ENCODE results near the gene ATP5F1D. TPM values are rescaled to one million over a fixed set of nuclear protein-coding genes. Genes with fewer than 3 reads are reported as not detected.
A peak's percentile ranks its signal among the peaks of the same experiment; 100 is the strongest.

The ATP5F1D gene
- total RNA-seq, 1 donor from 2014 or later = 140 TPM

- TF ChIP-seq, protein P1, sequence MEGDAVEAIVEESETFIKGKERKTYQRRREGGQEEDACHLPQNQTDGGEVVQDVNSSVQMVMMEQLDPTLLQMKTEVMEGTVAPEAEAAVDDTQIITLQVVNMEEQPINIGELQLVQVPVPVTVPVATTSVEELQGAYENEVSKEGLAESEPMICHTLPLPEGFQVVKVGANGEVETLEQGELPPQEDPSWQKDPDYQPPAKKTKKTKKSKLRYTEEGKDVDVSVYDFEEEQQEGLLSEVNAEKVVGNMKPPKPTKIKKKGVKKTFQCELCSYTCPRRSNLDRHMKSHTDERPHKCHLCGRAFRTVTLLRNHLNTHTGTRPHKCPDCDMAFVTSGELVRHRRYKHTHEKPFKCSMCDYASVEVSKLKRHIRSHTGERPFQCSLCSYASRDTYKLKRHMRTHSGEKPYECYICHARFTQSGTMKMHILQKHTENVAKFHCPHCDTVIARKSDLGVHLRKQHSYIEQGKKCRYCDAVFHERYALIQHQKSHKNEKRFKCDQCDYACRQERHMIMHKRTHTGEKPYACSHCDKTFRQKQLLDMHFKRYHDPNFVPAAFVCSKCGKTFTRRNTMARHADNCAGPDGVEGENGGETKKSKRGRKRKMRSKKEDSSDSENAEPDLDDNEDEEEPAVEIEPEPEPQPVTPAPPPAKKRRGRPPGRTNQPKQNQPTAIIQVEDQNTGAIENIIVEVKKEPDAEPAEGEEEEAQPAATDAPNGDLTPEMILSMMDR (conservative IDR thresholded peaks at IDR 0.05) = no peak
- no peak overlapping the region for H3K27ac Mint-ChIP-seq (ENCODE audit: unreplicated experiment)
- H3K9me3 Mint-ChIP-seq = no peaks in the 10 kb centered on the region
- no peaks in the 10 kb centered on the region for H3K36me3 Mint-ChIP-seq (ENCODE audit: low read depth)
- H3K27me3 Mint-ChIP-seq (ENCODE audit: low read depth) = no peaks in the 10 kb centered on the region
- peaks cover 4% of the 10 kb centered on the region for H3K4me1 Mint-ChIP-seq
- no peak for DNase-seq (ENCODE audit: low read depth, low spot score)
- H3K4me3 Mint-ChIP-seq = no peak overlapping the region
Measured at GRCh38 chr19:1229924-1230782, 11.4 kb upstream of the ATP5F1D start.

- TF ChIP-seq, protein P1 (conservative IDR thresholded peaks at IDR 0.05) = no peak
- no peak overlapping the region for H3K4me3 Mint-ChIP-seq
Measured at GRCh38 chr19:1230783-1231489, 10.6 kb upstream of the ATP5F1D start.

DNA sequence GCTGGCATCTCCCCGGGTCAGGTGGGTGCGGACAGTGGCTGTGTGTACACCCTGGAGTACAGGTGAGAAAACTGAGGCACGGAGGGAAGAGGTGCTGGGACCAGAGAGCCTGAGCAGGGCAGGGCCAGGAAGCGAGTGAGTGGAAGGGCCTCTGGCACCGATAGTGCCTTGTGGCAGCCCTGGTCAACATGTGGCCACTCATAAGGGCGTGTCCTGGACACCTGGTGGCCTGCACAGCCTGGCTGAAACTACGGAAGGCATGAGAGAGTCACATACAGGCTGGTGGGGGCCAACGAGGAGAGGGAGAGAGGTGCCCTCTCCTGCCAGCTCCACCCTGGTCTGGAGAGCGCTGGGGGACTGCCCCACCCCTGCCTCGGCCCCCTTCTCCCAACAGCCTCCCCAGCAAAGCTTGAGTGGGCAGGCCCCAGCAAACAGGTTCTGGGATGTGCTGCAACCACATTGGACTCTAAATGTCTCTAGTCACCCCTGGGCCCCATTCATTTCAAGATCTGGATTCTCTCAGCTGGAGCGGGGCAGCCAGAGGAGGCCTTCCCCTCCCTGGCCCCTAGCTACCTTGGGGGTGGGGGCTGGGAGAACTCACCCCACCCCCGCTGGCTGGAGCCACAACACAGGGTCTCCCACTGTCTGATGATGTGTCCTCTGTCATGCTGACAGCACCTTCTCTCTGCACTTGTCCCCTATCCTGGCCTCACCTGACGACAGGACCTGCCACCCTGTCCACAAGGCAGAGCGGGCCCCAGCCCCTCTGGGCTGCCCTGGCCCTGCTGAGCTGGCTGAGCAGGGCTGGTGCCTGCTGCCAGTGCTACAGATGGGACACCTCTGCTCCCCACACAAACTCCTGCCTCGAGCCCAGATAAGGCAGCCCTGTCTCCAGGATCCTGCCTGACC lies 9.6 kb upstream of the ATP5F1D start:
- no peaks in the 10 kb centered on the region for H3K9me3 Mint-ChIP-seq
- H3K4me3 Mint-ChIP-seq = peak overlapping the region; percentile 80
- TF ChIP-seq, protein P1 (conservative IDR thresholded peaks at IDR 0.05) = no peak
- H3K4me1 Mint-ChIP-seq = peaks cover 4% of the 10 kb centered on the region
- no peaks in the 10 kb centered on the region for H3K36me3 Mint-ChIP-seq (ENCODE audit: low read depth)
- H3K27me3 Mint-ChIP-seq (ENCODE audit: low read depth) = no peaks in the 10 kb centered on the region
- H3K27ac Mint-ChIP-seq (ENCODE audit: unreplicated experiment) = peak overlapping the region; percentile 27
- DNase-seq (ENCODE audit: low read depth, low spot score) = no peak

More at GRCh38 chr19:1230783-1231489, 10.6 kb upstream of the ATP5F1D start:
- H3K9me3 Mint-ChIP-seq = no peaks in the 10 kb centered on the region
- no peaks in the 10 kb centered on the region for H3K36me3 Mint-ChIP-seq (ENCODE audit: low read depth)
- DNase-seq (ENCODE audit: low read depth, low spot score) = no peak
- H3K4me1 Mint-ChIP-seq = peaks cover 4% of the 10 kb centered on the region
- H3K27me3 Mint-ChIP-seq (ENCODE audit: low read depth) = no peaks in the 10 kb centered on the region
- no peak overlapping the region for H3K27ac Mint-ChIP-seq (ENCODE audit: unreplicated experiment)

DNA sequence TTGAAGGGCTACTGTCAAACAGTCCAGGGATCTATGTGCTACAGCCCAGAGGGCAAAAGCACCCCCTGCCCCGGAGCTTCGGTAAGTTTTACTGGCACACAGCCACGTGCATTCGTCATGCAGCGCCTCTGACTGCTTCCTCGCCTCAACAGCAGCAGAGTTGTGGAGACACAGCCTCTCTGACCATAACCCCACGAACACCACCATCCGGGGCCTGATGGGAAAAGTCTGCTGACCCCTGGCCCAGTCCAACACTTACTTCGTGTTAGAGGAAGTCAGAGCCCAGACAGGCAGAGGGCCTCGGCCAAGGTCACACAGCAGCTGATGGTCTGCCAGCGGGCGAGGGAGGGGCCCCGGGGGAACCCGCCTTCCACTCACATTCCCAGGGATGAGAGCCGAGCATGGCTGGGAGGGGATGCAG lies 8.9 kb upstream of the ATP5F1D start:
- Mint-ChIP-seq H3K4me3 (peak overlapping the region; percentile 80), H3K27ac (ENCODE audit: unreplicated experiment) (no peak overlapping the region), H3K27me3 (ENCODE audit: low read depth) (no peaks in the 10 kb centered on the region), H3K4me1 (peaks cover 4% of the 10 kb centered on the region), H3K36me3 (ENCODE audit: low read depth) (no peaks in the 10 kb centered on the region), H3K9me3 (no peaks in the 10 kb centered on the region)
- DNase-seq (ENCODE audit: low read depth, low spot score) = no peak
- TF ChIP-seq, protein P1 (conservative IDR thresholded peaks at IDR 0.05) = no peak

DNA sequence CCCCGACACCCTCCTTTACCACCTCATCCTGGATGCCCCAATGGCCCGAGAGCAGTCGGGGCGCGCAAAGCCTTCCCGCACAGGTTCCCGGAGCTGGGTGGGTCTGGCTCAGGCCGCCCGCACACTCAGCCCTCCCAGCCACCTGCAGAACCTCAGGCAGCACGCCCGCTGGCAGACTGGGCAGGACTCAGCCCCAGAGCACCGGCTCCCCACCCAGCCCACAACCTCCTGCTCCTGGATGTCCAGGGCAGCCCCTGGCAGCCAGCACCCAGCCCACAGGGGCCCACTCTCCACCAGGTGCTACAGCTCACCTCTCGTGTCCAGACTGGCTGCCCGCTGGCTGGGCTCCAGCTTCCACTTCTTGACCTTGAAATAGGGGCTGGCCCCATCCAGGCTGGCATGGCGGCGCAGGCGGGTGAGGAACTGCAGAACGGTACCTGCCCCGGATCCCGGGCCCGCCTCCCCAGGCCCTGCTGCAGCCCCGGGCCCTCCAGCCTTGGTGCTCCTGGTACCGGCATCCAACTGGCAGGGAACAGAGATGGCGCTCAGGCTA lies 8.4 kb upstream of the ATP5F1D start:
- Mint-ChIP-seq H3K4me3 (peak overlapping the region; percentile 62), H3K27ac (ENCODE audit: unreplicated experiment) (no peak overlapping the region), H3K27me3 (ENCODE audit: low read depth) (no peaks in the 10 kb centered on the region), H3K4me1 (peaks cover 4% of the 10 kb centered on the region), H3K36me3 (ENCODE audit: low read depth) (no peaks in the 10 kb centered on the region), H3K9me3 (no peaks in the 10 kb centered on the region)
- TF ChIP-seq, protein P1 (conservative IDR thresholded peaks at IDR 0.05) = no peak
- no peak for DNase-seq (ENCODE audit: low read depth, low spot score)

Measured in neural crest cell (in vitro differentiated cells).